COLO829 (cell line): ENCODE data around the gene PCBP3.
"Not testable (repeated sequence)": the region's sequence is repeated elsewhere in the genome, so short reads cannot be mapped to it uniquely, and the experiment has no call there.

Experiments used
- DNase-seq: peaks from one replicate; pipeline ENCODE4 v3.0.0; 2012; ENCODE audit warnings: low spot score

PCBP3 gene

DNA sequence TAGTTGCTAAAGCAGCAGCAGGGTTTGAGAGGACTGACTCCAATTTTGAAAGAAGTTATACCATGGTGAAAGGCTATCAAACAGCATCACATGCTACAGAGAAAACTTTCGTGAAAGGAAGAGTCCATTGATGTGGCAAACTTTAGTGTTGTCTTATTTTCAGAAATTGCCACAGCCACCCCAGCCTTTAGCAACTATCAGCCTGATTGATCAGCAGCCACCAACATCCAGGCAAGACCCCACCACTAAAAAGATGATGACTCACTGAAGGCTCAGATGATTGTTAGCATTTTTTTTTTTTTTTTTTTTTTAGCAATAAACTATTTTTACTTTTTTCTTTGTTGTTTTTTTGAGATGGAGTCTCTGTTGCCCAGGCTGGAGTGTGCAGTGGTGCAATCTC lies 35.3 kb downstream of the PCBP3 start:
- not testable (repeated sequence) for DNase-seq

GRCh38 chr21:45680215-45680614 lies 36.7 kb downstream of the PCBP3 start:
- no peak for DNase-seq

GRCh38 chr21:45695086-45695485 lies 51.6 kb downstream of the PCBP3 start:
- DNase-seq, result no peak

- no peak for DNase-seq
Measured at GRCh38 chr21:45698493-45699184, 55.1 kb downstream of the PCBP3 start.

- DNase-seq, result no peak
Measured at GRCh38 chr21:45699251-45699942, 55.9 kb downstream of the PCBP3 start.

GRCh38 chr21:45699966-45700365 lies 56.4 kb downstream of the PCBP3 start:
- DNase-seq, result no peak

DNA sequence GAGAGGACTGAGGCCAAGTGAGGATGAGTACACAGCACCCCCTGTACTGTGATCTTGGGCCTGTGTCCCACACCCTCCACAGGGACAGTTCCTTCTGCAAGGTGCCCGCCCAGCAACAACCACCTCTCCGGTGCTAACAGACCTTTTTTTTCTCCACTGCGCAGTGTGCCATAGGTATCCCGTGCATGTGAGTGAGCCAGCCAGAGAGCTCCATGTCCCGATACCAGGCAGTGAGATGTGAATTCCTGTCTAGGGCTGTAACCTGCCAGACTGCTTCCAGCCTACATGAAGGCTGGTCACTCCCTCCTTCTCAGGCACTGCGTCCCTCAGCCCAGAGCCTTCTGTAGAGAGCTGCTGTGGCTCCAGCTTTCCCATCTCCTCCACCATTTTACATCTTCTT lies 56.9 kb downstream of the PCBP3 start:
- no peak for DNase-seq

- no peak for DNase-seq
Measured at GRCh38 chr21:45704311-45705108, 61.0 kb downstream of the PCBP3 start.

DNA sequence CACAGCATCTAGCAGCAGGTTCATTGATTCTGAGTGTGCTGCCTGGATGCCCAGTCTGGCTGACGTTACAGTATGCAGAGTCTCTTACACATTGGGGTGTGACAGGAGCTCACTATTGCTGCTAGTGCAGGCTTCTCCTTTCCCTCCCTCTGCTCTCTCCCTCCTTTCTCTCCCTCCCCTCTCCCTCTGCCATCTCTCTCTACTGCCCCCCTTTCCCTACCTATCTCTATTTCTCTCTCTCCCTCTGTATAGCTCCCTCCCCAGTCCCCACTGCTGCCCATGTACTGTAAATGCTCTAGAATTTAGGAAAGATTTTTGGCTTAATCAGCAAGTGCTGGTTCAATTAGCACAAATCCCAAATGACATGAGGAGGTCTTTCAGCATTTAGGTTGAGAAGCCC lies 62.8 kb downstream of the PCBP3 start:
- no peak for DNase-seq

DNA sequence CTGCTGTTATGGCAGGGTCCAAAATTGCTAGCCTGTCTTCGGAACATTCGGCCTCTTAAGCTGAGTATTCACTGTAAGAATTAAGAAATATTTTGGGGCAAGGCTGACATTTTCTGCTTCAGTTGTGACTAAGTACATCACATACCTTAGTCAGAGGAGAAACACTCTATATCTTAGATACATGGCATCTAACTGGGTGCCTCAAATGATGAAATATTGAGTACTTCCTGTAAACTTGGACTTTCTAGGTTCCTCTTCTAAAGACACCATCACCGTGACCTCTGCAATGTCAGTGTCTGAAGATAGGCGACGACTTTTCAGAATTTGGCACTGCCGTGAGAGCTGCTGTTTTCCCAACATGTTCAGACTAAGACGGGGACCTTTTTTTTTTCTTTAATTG lies 65.6 kb downstream of the PCBP3 start:
- DNase-seq, result no peak

GRCh38 chr21:45709696-45710268 lies 66.3 kb downstream of the PCBP3 start:
- DNase-seq, result no peak

- not testable (repeated sequence) for DNase-seq
Measured at GRCh38 chr21:45710306-45710705, 66.8 kb downstream of the PCBP3 start.

- DNase-seq, result no peak
Measured at GRCh38 chr21:45713613-45714012, 70.1 kb downstream of the PCBP3 start.

GRCh38 chr21:45715441-45715840 lies 71.9 kb downstream of the PCBP3 start:
- no peak for DNase-seq

DNA sequence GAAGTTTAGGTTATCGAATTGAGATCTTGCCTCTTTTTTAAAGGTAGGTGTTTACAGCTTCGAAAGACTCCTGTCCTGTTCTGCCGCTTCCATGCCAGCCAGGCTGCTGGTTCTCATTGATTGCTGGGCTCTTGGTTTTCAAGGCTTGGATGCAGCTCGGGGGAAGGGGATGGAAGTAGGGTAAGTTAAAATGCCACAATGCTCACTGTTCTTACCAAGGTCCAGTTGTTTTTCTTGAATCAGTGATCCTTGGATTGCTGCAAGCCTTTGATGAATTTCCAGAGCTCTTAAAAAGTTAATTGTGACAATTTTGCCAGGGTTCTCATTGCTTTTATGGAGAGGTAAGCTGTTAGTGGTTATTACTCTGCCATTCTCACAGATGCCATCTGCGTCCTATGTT lies 74.9 kb downstream of the PCBP3 start:
- no peak for DNase-seq

GRCh38 chr21:45719177-45719802 lies 75.8 kb downstream of the PCBP3 start:
- DNase-seq, result no peak

DNA sequence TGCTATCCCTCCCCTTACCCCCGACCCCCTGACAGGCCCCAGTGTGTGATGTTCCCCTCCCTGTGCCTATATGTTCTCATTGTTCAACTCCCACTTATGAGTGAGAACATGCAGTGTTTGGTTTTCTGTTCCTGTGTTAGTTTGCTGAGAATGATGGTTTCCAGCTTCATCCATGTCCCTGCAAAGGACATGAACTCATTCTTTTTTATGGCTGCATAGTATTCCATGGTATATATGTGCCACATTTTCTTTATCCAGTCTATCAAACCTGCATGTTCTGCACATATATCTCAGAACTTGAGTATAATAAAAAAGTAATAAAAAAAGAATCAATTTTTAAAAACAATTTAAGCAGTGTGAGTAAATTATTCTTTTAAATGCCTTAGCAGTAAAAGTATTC lies 76.7 kb downstream of the PCBP3 start:
- not testable (repeated sequence) for DNase-seq

DNA sequence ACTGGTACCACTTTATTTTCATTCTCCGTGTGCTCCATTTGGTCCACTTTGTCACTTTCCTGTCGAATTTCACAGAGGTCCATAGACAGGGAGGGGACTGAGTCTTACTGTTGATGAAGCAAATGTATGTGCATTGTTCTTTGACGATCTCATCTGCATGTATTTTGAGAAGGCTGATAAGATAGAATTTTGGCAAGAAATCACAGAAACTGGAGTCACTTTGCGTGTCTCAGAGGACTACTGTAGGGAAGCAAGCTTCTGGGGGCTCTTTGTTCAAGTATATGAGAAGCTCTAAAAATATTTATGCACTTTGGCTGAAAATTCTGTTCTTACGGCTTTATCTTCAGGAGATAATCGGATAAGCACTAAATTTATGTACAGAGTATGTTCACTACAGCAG lies 78.1 kb downstream of the PCBP3 start:
- DNase-seq, result no peak

GRCh38 chr21:45723049-45723958 lies 79.8 kb downstream of the PCBP3 start:
- no peak for DNase-seq

DNA sequence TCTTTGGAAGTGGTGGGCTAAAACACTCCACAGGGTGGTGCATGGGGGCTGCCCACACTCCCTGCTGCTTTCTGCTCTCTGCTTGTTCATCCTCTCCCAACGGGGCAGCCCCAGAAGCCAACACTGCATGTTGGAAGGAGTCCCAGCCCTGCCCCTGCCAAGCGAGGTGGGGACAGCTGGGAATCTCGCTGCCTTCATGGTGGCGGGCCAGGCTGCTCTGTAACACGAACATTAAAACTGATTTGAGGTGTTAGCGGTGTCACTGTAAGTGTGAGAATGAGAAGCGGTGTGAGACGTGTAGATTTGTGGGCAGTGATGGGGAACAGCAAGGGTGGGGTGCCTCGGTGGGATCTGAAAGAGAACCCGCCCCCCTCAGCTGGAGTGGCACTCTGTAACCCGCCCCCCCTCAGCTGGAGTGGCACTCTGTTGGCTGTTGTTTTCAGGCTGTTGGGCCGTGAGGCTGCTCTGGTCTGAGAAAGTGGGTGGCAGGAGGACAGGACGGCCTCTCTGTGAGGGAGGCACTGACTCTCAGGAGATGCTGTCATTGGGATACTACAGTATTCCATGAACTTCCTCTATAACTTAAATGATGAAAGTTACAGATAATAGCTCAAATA lies 80.9 kb downstream of the PCBP3 start:
- DNase-seq, result no peak
